ENCODE data around the gene NTM.
"Not testable (repeated sequence)": the region's sequence is repeated elsewhere in the genome, so short reads cannot be mapped to it uniquely, and the experiment has no call there.

- TF ChIP-seq GLI4 (tag by site-specific recombination; IDR thresholded peaks at IDR 0.05); CTCF (tag by site-specific recombination; IDR thresholded peaks at IDR 0.05); ZXDB (tag by site-specific recombination; IDR thresholded peaks at IDR 0.05); REST (tag by site-specific recombination; IDR thresholded peaks at IDR 0.05); ZNF391 (tag by site-specific recombination; IDR thresholded peaks at IDR 0.05; ENCODE audit: borderline replicate concordance, low read depth); SCRT2 (tag by site-specific recombination; IDR thresholded peaks at IDR 0.05): not testable (repeated sequence)
Measured at GRCh38 chr11:131424257-131424876, 54.0 kb downstream of the NTM start.

All from HEK293 (cell line).